Fibroblast of lung (primary cell): ENCODE results near the gene SBDS. TPM values are rescaled to one million over a fixed set of nuclear protein-coding genes. Genes with fewer than 3 reads are reported as not detected.
"Not testable (repeated sequence)": the region's sequence is repeated elsewhere in the genome, so short reads cannot be mapped to it uniquely, and the experiment has no call there.

Source experiments
- DNase-seq, 2 donors: peaks; one replicate each; pipeline versions ENCODE4 v3.0.0 to v3.0.0-alpha.2; 2010; ENCODE audit warnings: low read depth in 2 of 2
- H2AFZ ChIP-seq: 2 replicates; pipeline ENCODE4 v1.5.1; 2012; ENCODE audit warnings: low read length, control low read depth, inconsistent platforms
- H3K27ac ChIP-seq: 2 replicates; pipeline ENCODE4 v1.5.1; 2011; ENCODE audit warnings: low read length, control low read depth; ENCODE audit not compliant: insufficient read depth
- H3K27me3 ChIP-seq: 2 replicates; pipeline ENCODE4 v1.5.1; 2011; ENCODE audit warnings: mild to moderate bottlenecking, low read length; ENCODE audit not compliant: control insufficient read depth, insufficient read depth
- H3K36me3 ChIP-seq: 2 replicates; pipeline ENCODE4 v1.5.1; 2011; ENCODE audit warnings: low read length; ENCODE audit not compliant: control insufficient read depth, insufficient read depth
- H3K4me1 ChIP-seq: 2 replicates; pipeline ENCODE4 v1.5.1; 2011; ENCODE audit warnings: low read length; ENCODE audit not compliant: control insufficient read depth, insufficient read depth; ENCODE audit errors: extremely low read depth
- H3K4me2 ChIP-seq: 2 replicates; pipeline ENCODE4 v1.5.1; 2011; ENCODE audit warnings: low read length, control low read depth; ENCODE audit not compliant: insufficient read depth; ENCODE audit errors: extremely low read depth
- H3K4me3 ChIP-seq, 4 experiments: fragments of 200-600 bp in 1 of 4; sonication (generic) in 1 of 4; replicated peaks in 1 of 4; 2 replicates each; pipeline ENCODE4 v1.5.1; 2011 to 2016; ENCODE audit warnings: low read length in 4 of 4, low read depth in 3 of 4, mild to moderate bottlenecking in 3 of 4, control low read depth in 2 of 4, inconsistent platforms in 1 of 4, mixed read lengths in 1 of 4; ENCODE audit not compliant: insufficient read depth in 1 of 4; ENCODE audit errors: control extremely low read depth in 1 of 4
- H3K79me2 ChIP-seq: 2 replicates; pipeline ENCODE4 v1.5.1; 2012; ENCODE audit warnings: mild to moderate bottlenecking, low read length, inconsistent platforms; ENCODE audit not compliant: control insufficient read depth, insufficient read depth
- H3K9ac ChIP-seq: 2 replicates; pipeline ENCODE4 v1.5.1; 2011; ENCODE audit warnings: mild to moderate bottlenecking, low read length, control low read depth; ENCODE audit not compliant: insufficient read depth
- H3K9me3 ChIP-seq: 2 replicates; pipeline ENCODE4 v1.5.1; 2012; ENCODE audit warnings: low read depth, low read length; ENCODE audit not compliant: control insufficient read depth, insufficient read depth
- H4K20me1 ChIP-seq: 2 replicates; pipeline ENCODE4 v1.5.1; 2011; ENCODE audit warnings: low read length; ENCODE audit not compliant: control insufficient read depth, insufficient read depth; ENCODE audit errors: extremely low read depth
- CTCF ChIP-seq, 2 donors: IDR thresholded peaks in 1 of 2; conservative IDR thresholded peaks in 1 of 2; 1 replicate in 1 of 2; 2 replicates in 1 of 2; pipeline ENCODE4 v1.5.1; 2011 to 2012; ENCODE audit warnings: low read length in 2 of 2, control low read depth in 1 of 2, inconsistent platforms in 1 of 2, low read depth in 1 of 2, mild to moderate bottlenecking in 1 of 2
- polyA plus RNA-seq, 2 donors: library from polyadenylated mRNA; depleted of rRNA in 1 of 2; stranded (reverse) in 1 of 2; unstranded in 1 of 2; fragments of >200 nt; gene quantifications; 2 replicates each; pipeline ENCODE4 v1.2.1, GENCODE V29; 2011 to 2012; ENCODE audit warnings: missing spikeins in 1 of 2
- total RNA-seq: library from RNA; depleted of rRNA; stranded (reverse); fragments of >200 nt; gene quantifications from 2 replicates; pipeline ENCODE4 v1.2.1, GENCODE V29; 2014

Gene SBDS
- total and polyA plus RNA-seq, 2 donors (not counting 1 experiment from before 2014, with no cell fraction given): 118 to 172 TPM

DNA sequence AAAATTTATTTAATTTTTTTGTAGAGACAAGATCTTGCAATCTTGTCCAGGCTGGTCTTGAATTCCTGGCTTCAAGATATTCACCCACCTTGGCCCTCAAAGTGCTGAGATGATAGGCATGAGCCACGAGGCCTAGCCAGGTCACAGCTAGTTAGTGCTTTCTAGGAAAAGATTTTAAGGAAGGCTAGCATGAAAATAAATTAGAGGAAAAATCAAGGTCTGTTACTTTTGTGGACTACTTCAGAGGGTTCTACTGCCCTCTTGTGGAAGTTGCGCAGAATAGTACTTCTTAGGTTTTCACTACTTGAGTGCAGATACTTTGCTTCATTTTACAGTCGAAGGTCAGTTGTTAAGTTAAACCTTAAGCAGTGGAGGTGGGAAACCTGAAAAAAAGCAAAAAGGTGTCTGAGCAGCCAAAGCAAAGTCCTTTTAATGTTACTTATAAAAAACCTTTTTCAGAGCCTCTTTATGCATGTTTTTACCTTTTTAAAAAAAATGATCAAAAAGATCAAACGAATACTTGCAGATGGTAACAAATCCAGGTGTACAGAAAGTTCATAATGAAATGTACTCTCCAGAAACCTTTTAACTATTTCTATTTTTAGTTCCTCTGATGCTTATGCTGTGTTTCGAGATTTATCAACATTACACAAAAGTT is 5.3 kb upstream of the SBDS start:
- H3K27ac ChIP-seq, H3K27me3 ChIP-seq, H3K79me2 ChIP-seq, H3K4me3 ChIP-seq, H2AFZ ChIP-seq, H3K9me3 ChIP-seq, H4K20me1 ChIP-seq, H3K9ac ChIP-seq, H3K4me1 ChIP-seq, H3K36me3 ChIP-seq, H3K4me2 ChIP-seq: not testable (repeated sequence)
- peak; percentile 7 to 16 for TF ChIP-seq CTCF (conservative IDR thresholded peaks at IDR 0.05 in 1 of 2, IDR thresholded peaks at IDR 0.05 in 1 of 2; ENCODE audit: low read depth in 1 of 2, low read length in 2 of 2)
- peak in 1 of 2 donors; percentile 20 for DNase-seq

DNA sequence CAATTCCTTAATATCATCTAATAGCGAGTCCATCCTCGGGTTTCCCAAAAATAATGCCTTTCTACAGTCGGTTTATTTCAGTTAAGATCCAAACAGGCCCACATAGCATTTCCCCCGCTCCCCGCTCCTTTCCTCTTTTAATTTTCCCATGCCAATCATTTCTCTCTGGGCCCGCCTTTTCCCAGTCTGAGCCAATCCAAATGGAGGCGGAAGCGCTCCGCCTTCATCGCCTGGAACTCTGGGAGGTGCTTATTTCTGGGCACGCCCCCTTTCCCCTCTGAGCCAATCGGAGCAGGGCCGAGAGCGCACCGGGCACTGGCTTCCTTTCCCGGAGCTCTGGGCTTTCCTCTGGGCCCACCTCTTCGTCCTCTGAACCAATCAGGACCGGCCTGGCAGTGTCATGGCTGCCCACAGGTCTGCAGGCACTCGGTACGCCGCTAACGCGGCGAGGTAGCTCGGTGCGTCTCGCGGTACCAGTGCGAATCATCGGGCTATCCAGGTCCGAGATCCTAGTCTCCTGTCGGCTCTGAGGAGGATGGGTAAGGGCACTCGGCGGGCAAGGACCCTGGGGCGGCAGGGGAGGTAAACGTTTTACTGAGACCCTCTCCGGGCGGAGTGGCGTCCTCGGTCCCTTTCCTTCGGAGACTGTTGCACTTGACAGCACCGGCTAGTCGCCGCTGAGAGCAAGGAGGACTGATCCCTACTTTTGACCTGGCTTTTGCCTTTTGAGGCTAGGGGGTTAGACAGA is 1.2 kb upstream of the SBDS start, which contains the start of gene TYW1:
TSS of gene TYW1 (plus strand) at position 390 of the 748 bp plus-strand sequence. CDS start at position 536, 146 bp downstream.
- H3K27me3 ChIP-seq, H3K9me3 ChIP-seq, H3K36me3 ChIP-seq, H3K4me1 ChIP-seq, H4K20me1 ChIP-seq: not testable (repeated sequence)
- DNase-seq: peak; percentile 94 to 98
- H3K79me2 ChIP-seq: peaks cover 15% of the 10 kb centered on the region
- peak within 1 kb of the TSS; percentile 81 for H3K4me2 ChIP-seq
- peak within 1 kb of the TSS; percentile 65 for H3K27ac ChIP-seq
- H3K9ac ChIP-seq: peak within 1 kb of the TSS; percentile 69
- H3K4me3 ChIP-seq: peak within 1 kb of the TSS; percentile 72 to 86 (median 78)
- peak within 1 kb of the TSS; percentile 85 for H2AFZ ChIP-seq

- peak overlapping the region; percentile 32 for H3K4me2 ChIP-seq
These were observed 716 bp downstream of the SBDS start for GRCh38 chr7:66994691-66995049.

GRCh38 chr7:66994051-66994450 is 1.3 kb downstream of the SBDS start:
- peak overlapping the region; percentile 69 to 77 (median 72) for H3K4me3 ChIP-seq
- H3K4me2 ChIP-seq: peak overlapping the region; percentile 75
- H3K9me3 ChIP-seq, DNase-seq, H3K27me3 ChIP-seq, H2AFZ ChIP-seq, H3K4me1 ChIP-seq, H3K36me3 ChIP-seq, H4K20me1 ChIP-seq: not testable (repeated sequence)
- H3K79me2 ChIP-seq: peaks cover 15% of the 10 kb centered on the region
- peak overlapping the region; percentile 16 for H3K9ac ChIP-seq
- H3K27ac ChIP-seq: peak overlapping the region; percentile 98

More at GRCh38 chr7:66994691-66995049, 716 bp downstream of the SBDS start:
- not testable (repeated sequence) for H3K4me1 ChIP-seq, H3K36me3 ChIP-seq, H2AFZ ChIP-seq, H3K27me3 ChIP-seq, H4K20me1 ChIP-seq, H3K9me3 ChIP-seq
- H3K27ac ChIP-seq: peak overlapping the region; percentile 98
- peak overlapping the region; percentile 69 to 77 (median 72) for H3K4me3 ChIP-seq
- H3K79me2 ChIP-seq: peaks cover 15% of the 10 kb centered on the region
- peak; percentile 30 to 40 for TF ChIP-seq CTCF (conservative IDR thresholded peaks at IDR 0.05 in 1 of 2, IDR thresholded peaks at IDR 0.05 in 1 of 2; ENCODE audit: low read depth in 1 of 2, low read length in 2 of 2)
- peak overlapping the region; percentile 93 for H3K9ac ChIP-seq
- DNase-seq: peak; percentile 84 to 89

DNA sequence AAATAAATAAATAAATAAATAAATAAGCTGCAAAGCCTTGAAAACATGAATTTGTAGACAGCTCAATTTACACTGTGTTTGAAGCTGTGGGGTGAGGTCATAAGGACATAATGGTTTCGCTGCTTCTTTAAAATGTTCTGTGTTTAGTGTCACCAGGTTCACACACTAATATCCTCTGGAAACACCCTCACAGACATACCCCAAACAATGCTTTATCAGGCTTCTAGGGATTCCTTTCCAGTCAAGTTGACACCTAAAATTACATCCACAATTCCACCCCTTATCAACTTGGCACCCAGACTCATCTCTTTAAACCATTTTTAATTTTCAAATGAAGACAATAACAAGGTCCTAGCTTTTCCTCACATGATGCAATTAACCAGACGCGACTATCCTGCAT is 5.8 kb downstream of the SBDS start:
- H2AFZ ChIP-seq, H3K9ac ChIP-seq, H3K4me3 ChIP-seq, H3K36me3 ChIP-seq, H4K20me1 ChIP-seq, H3K4me1 ChIP-seq, H3K27me3 ChIP-seq, DNase-seq, H3K4me2 ChIP-seq, H3K27ac ChIP-seq, H3K9me3 ChIP-seq: not testable (repeated sequence)
- H3K79me2 ChIP-seq: peaks cover 10% of the 10 kb centered on the region
